Middle frontal gyrus (tissue), 1 donor: ENCODE results near the gene LRP1-AS.

Experiments used
- DNase-seq: peaks from one replicate; pipeline ENCODE4 v3.0.0-alpha.2; 2015; ENCODE audit warnings: low spot score; ENCODE audit errors: extremely low spot score

Gene LRP1-AS

DNA sequence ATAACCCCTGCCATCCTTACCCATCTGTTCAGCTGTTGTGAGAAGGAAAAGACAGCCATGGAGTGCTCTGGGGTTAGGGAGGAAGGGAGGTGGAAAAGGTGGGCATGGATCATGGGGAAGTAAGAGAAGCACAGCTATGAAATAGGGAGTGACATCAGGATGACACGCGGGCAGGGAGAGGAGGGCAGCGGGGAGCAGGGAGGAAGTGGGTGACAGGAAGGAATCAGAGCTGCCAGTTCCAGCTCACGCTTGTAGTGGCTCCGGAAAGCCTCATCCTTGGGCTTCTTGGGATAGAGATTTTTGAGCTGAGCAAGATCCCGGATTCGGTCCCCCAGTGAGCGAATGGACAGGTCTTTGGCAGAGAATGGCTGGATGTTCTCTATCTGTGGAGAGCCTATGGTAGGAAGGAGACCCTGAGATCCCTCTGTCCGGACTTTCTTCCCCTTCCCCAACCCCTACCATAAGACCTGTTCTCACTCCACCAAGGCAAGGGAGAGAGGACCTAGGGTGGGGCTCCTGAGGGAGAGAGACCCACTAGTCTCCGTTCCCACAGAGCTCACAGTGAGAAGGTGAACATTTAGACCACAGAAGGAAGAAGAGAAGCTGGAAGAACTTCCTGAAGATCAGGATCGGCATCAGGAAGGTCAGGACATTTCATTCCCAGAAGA lies 48.2 kb downstream of the LRP1-AS start:
- DNase-seq = no peak

DNA sequence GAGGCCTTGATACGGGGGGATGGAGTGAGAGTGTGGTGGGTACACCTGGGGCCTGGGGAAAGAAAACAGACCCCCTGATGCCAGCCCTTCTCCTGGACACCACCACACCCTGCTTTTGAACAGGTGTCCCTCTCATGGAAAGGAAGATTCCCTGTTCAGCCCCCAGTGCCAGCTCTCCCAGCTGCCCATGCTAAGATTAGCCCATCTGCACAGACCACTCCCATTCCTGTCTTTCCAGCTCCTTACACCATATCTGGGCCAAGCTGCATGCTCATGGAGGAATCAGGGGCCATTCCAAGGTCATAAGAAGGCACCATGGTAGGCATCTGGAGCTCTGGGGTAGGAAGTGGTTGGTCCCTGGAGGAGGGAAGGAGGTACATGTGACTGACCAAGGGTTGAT lies 48.9 kb downstream of the LRP1-AS start:
- no peak for DNase-seq

DNA sequence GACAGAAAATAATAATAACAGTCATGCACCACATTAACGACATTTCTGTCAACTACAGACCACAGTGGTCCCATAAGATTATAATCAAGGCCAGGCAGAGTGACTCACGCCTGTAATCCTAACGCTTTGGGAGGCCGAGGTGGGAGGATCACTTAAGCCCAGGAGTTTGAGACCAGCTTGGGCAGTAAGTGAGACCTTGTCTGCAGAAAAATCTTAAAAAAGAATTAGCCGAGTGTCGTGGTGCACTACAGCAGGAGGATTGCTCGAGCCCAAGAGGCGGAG lies 49.9 kb downstream of the LRP1-AS start:
- DNase-seq = no peak

DNA sequence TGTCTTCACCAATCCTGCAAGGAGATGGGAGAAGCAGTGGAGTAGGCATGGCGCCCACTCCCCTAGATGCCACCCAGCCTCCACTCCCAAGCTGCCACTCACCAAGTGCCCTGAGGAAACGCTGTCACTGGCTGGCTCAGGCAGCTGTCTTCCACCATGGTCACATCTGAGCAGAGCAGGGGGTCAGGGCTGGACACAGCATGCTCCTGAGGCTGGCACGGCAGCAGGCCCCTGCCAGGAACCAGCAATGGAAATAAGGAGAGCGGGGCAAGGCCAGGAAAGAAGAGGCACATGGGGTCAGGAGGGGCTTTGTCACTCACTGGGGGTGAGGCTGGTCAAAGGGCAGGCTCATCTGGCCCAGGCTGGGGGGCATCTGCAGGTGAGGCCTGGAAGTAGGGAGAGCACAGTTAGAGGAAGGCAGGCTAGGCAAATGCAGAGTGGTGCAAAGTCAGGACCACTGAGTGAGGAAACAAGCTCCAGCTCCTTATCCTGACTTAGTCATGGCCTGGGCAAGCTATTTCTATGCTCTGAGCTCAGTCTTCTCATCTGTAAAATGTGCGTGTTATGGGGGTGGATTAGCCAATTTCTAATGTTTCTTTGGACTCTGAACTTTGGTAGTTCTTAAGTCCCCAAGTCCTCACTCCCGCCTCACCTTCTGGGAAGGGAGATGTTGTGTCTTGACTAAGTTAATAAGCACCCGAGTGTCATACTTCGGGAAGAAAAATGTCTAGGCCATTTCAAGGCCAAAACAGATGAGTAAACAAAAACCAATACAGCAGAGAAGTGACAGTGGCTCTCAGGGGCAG lies 50.5 kb downstream of the LRP1-AS start:
- no peak for DNase-seq

DNA sequence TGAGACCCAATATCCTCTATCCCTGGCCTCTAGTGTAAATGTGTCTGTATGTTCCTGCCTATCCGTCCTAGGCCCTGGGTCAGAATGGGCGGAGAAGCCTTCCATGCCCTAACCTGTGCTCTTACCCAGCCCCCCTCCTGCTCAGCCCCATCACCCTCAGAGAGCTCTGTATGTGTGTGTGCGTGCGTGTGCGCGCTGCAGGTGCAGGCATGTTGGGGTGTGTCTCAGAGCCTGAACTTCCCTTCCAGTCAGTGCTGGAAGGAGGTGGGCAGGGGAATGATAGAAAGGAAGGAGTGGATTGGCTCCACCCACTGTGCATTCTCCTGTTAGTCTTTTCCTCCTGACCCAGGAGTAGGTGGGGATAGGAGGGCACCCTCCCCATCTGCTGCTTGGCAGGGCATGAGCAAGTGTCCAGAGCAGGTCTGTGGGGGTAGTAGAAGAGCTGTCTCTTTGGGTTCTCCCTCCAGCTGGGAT lies 51.3 kb downstream of the LRP1-AS start:
- no peak for DNase-seq

DNA sequence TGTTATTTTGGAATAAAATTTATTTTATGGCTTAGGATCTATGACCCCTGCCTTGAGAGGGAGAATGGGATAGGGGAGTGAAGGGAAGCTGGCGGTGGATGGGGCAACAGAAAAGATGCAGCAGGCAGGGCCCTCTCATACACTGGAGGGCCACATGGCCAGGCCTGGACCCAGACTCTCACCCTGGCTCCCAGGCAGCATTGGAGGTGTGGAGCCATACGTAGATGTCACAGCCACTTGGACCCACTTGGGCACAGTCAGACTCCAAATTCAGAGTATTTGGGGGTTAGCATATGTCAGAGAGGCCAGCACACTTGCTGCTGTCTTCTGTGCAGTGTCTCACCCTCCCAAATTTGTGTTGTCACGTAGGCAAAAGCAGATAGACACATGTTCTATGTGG lies 52.0 kb downstream of the LRP1-AS start:
- no peak for DNase-seq
